HG03520 (cell line): ENCODE results near the gene ENPP7.
"Not testable (repeated sequence)": the region's sequence is repeated elsewhere in the genome, so short reads cannot be mapped to it uniquely, and the experiment has no call there.

Experiments
- ATAC-seq: cut with Tn5 transposase; IDR thresholded peaks from one replicate; pipeline ENCODE4 v1.9.1; 2021; ENCODE audit warnings: mild to moderate bottlenecking, moderate library complexity; ENCODE audit not compliant: unreplicated experiment

ENPP7 gene

GRCh38 chr17:79748295-79749099, 17.8 kb downstream of the ENPP7 start:
- no peak for ATAC-seq

- ATAC-seq: no peak
These were observed 18.5 kb downstream of the ENPP7 start for GRCh38 chr17:79749156-79749815.

- ATAC-seq: no peak
These were observed 19.2 kb downstream of the ENPP7 start for GRCh38 chr17:79749958-79750357.

- no peak for ATAC-seq
These were observed 20.2 kb downstream of the ENPP7 start for GRCh38 chr17:79750650-79751545.

GRCh38 chr17:79752175-79752574, 21.4 kb downstream of the ENPP7 start:
- ATAC-seq: no peak

- ATAC-seq: no peak
These were observed 23.6 kb downstream of the ENPP7 start for GRCh38 chr17:79754370-79754769.

- not testable (repeated sequence) for ATAC-seq
These were observed 24.2 kb downstream of the ENPP7 start for GRCh38 chr17:79754903-79755302.

GRCh38 chr17:79755591-79755990, 24.8 kb downstream of the ENPP7 start:
- no peak for ATAC-seq

- no peak for ATAC-seq
These were observed 26.5 kb downstream of the ENPP7 start for GRCh38 chr17:79757140-79757745.

- no peak for ATAC-seq
These were observed 27.5 kb downstream of the ENPP7 start for GRCh38 chr17:79758271-79758670.

- ATAC-seq: no peak
These were observed 29.6 kb downstream of the ENPP7 start for GRCh38 chr17:79760197-79760906.

GRCh38 chr17:79761894-79762589, 31.3 kb downstream of the ENPP7 start:
- ATAC-seq: no peak

- no peak for ATAC-seq
These were observed 35.0 kb downstream of the ENPP7 start for GRCh38 chr17:79765708-79766107.

GRCh38 chr17:79769570-79770506, 39.1 kb downstream of the ENPP7 start:
- ATAC-seq: no peak

GRCh38 chr17:79771276-79771675, 40.5 kb downstream of the ENPP7 start:
- ATAC-seq: no peak

- ATAC-seq: not testable (repeated sequence)
These were observed 42.0 kb downstream of the ENPP7 start for GRCh38 chr17:79772726-79773125.

GRCh38 chr17:79774561-79774975, 43.8 kb downstream of the ENPP7 start:
- no peak for ATAC-seq

- no peak for ATAC-seq
These were observed 44.9 kb downstream of the ENPP7 start for GRCh38 chr17:79775632-79776031.
